CD4-positive, alpha-beta T cell (primary cell): ENCODE results near the gene EARS2. TPM values are rescaled to one million over a fixed set of nuclear protein-coding genes. Genes with fewer than 3 reads are reported as not detected.

ENCODE experiments used
- ATAC-seq: fragments of 200-7000 bp; cut with Tn5 transposase; one replicate; pipeline ENCODE4 v1.10.0; 2022; ENCODE audit warnings: mild to moderate bottlenecking; ENCODE audit not compliant: poor library complexity
- CTCF ChIA-PET: fragments of 350-600 bp; sonication (Branson Sonifier 250); formaldehyde crosslinking; loops from one replicate; lab custom pipeline; 2021; ENCODE audit warnings: antibody characterized with exemption, inconsistent platforms; lab: Charles Lee
- POLR2A ChIA-PET: fragments of 350-600 bp; sonication (Branson Sonifier 250); formaldehyde crosslinking; loops from one replicate; lab custom pipeline; 2021; ENCODE audit warnings: antibody characterized with exemption, inconsistent platforms; lab: Charles Lee
- DNase-seq, 14 experiments: peaks; one replicate each; pipeline ENCODE4 v3.0.0-alpha.2; 2013 to 2020; ENCODE audit warnings: mixed read lengths in 2 of 14
- H3K27ac ChIP-seq, 2 donors: one replicate each; pipeline versions ENCODE4 v1.5.1 to v1.7.0; 2013; ENCODE audit warnings: low read length in 2 of 2, low read depth in 1 of 2, mild to moderate bottlenecking in 1 of 2
- H3K27me3 ChIP-seq, 2 experiments: 1 replicate in 1 of 2; 2 replicates in 1 of 2; pipeline versions ENCODE4 v1.6.1 to v1.7.0; 2013; ENCODE audit warnings: low read length in 2 of 2, control low read depth in 1 of 2, mild to moderate bottlenecking in 1 of 2, moderate library complexity in 1 of 2; ENCODE audit not compliant: insufficient read depth in 2 of 2, control insufficient read depth in 1 of 2
- H3K36me3 ChIP-seq: one replicate; pipeline ENCODE4 v1.6.1; 2013; ENCODE audit warnings: low read length, control low read depth; ENCODE audit not compliant: insufficient read depth
- H3K4me1 ChIP-seq: one replicate; pipeline ENCODE4 v1.6.1; 2013; ENCODE audit warnings: low read length, control low read depth; ENCODE audit not compliant: insufficient read depth
- H3K4me3 ChIP-seq: one replicate; pipeline ENCODE4 v1.5.1; 2013; ENCODE audit warnings: mild to moderate bottlenecking, low read length, moderate library complexity
- H3K9me3 ChIP-seq, 2 experiments: 1 replicate in 1 of 2; 2 replicates in 1 of 2; pipeline versions ENCODE4 v1.6.1 to v1.7.0; 2013; ENCODE audit warnings: low read length in 2 of 2, mild to moderate bottlenecking in 2 of 2, control low read depth in 1 of 2, moderate library complexity in 1 of 2; ENCODE audit not compliant: control insufficient read depth in 1 of 2, insufficient read depth in 1 of 2
- H3K27ac Mint-ChIP-seq: one replicate; pipeline ENCODE4 v1.8.0; 2020; ENCODE audit warnings: mixed read lengths
- H3K27me3 Mint-ChIP-seq: one replicate; pipeline ENCODE4 v1.8.0; 2021; ENCODE audit warnings: mixed read lengths
- H3K36me3 Mint-ChIP-seq: one replicate; pipeline ENCODE4 v1.8.0; 2021; ENCODE audit warnings: low read depth, mixed read lengths
- H3K4me1 Mint-ChIP-seq: one replicate; pipeline ENCODE4 v1.8.0; 2021; ENCODE audit warnings: low read depth, mixed read lengths
- H3K4me3 Mint-ChIP-seq: one replicate; pipeline ENCODE4 v1.8.0; 2020; ENCODE audit warnings: mild to moderate bottlenecking, mixed read lengths
- H3K9me3 Mint-ChIP-seq: one replicate; pipeline ENCODE4 v1.8.0; 2020; ENCODE audit warnings: mixed read lengths
- CTCF ChIP-seq: fragments of 200-600 bp; IDR thresholded peaks from one replicate; pipeline ENCODE4 v1.8.0; 2022; ENCODE audit warnings: antibody characterized with exemption, mild to moderate bottlenecking
- intact Hi-C, 2 experiments: fragments of 100-400 bp; cut with DNase I in 1 of 2; cut with micrococcal nuclease in 1 of 2; formaldehyde crosslinking; loops; one replicate each; pipeline versions ENCODE4 v1.15.1 to v1.9.0; 2023 to 2025; cut with DNase I, micrococcal nuclease
- total RNA-seq, 174 experiments: library from RNA in 2 of 174; stranded (reverse) in 2 of 174; gene quantifications; one replicate each; pipeline ENCODE4 v1.2.3 and lab custom pipeline; 2021 to 2026

The EARS2 gene
- total RNA-seq, 2 experiments from 2014 or later = 7.9 to 8.0 TPM

- Histone ChIP-seq H3K9me3 (no peaks in the 10 kb centered on the region), H3K27me3 (no peaks in the 10 kb centered on the region), H3K36me3 (peaks cover 50% of the 10 kb centered on the region), H3K4me3 (no peak overlapping the region), H3K27ac (no peak overlapping the region), H3K4me1 (no peaks in the 10 kb centered on the region)
- no peak for DNase-seq
- Mint-ChIP-seq H3K4me1 (no peaks in the 10 kb centered on the region), H3K9me3 (no peaks in the 10 kb centered on the region), H3K27me3 (no peaks in the 10 kb centered on the region), H3K36me3 (peaks cover 75% of the 10 kb centered on the region), H3K4me3 (no peak overlapping the region), H3K27ac (no peak overlapping the region)
- POLR2A ChIA-PET = no interaction called here
- ATAC-seq = no peak
- CTCF ChIA-PET = no interaction called here
- no peak for TF ChIP-seq CTCF
- intact Hi-C loops = no loop called here
Observed at GRCh38 chr16:23535901-23536300, 21.2 kb downstream of the EARS2 start.

GRCh38 chr16:23534868-23535860 lies 22.0 kb downstream of the EARS2 start:
- no peaks in the 10 kb centered on the region for H3K27me3 ChIP-seq
- CTCF ChIA-PET = no interaction called here

GRCh38 chr16:23532448-23532847 lies 24.7 kb downstream of the EARS2 start:
- Histone ChIP-seq H3K36me3 (peaks cover 63% of the 10 kb centered on the region), H3K4me1 (no peaks in the 10 kb centered on the region), H3K27me3 (no peaks in the 10 kb centered on the region), H3K9me3 (no peaks in the 10 kb centered on the region), H3K27ac (no peak overlapping the region), H3K4me3 (no peak overlapping the region)
- Mint-ChIP-seq H3K4me1 (no peaks in the 10 kb centered on the region), H3K4me3 (no peak overlapping the region), H3K27me3 (no peaks in the 10 kb centered on the region), H3K9me3 (no peaks in the 10 kb centered on the region), H3K36me3 (peaks cover 60% of the 10 kb centered on the region), H3K27ac (no peak overlapping the region)
- CTCF ChIA-PET = no interaction called here
- POLR2A ChIA-PET = no interaction called here
- intact Hi-C loops = no loop called here
- no peak for DNase-seq
- ATAC-seq = no peak
- TF ChIP-seq CTCF = no peak

More at GRCh38 chr16:23534868-23535860, 22.0 kb downstream of the EARS2 start:
- Mint-ChIP-seq H3K9me3 (no peaks in the 10 kb centered on the region), H3K4me3 (no peak overlapping the region), H3K27me3 (no peaks in the 10 kb centered on the region), H3K27ac (no peak overlapping the region), H3K36me3 (peaks cover 75% of the 10 kb centered on the region), H3K4me1 (no peaks in the 10 kb centered on the region)
- Histone ChIP-seq H3K27ac (no peak overlapping the region), H3K4me3 (no peak overlapping the region), H3K9me3 (no peaks in the 10 kb centered on the region), H3K36me3 (peaks cover 48% of the 10 kb centered on the region), H3K4me1 (no peaks in the 10 kb centered on the region)
- no peak for ATAC-seq
- no peak for DNase-seq
- no peak for TF ChIP-seq CTCF
- POLR2A ChIA-PET = no interaction called here
- intact Hi-C loops = no loop called here
